ENCODE data around the gene PEX14.

- TF ChIP-seq POLR2A (IDR thresholded peaks at IDR 0.05; ENCODE audit: low read length) (no peak), GATA1 (IDR thresholded peaks at IDR 0.05; ENCODE audit: low read depth, low read length) (no peak)
Measured at GRCh38 chr1:10658396-10659066, 183.8 kb downstream of the PEX14 start.

Measured in erythroblast (primary cell).